ENCODE results near the gene EBF3.

The EBF3 gene

GRCh38 chr10:129887381-129887905, 76.6 kb downstream of the EBF3 start:
- Histone ChIP-seq H3K27ac (ENCODE audit: low read length) (no peak overlapping the region), H3K36me3 (ENCODE audit: control insufficient read depth, insufficient read depth, low read length) (no peaks in the 10 kb centered on the region), H3K4me3 (ENCODE audit: low read length) (no peak overlapping the region), H3K27me3 (ENCODE audit: control insufficient read depth, insufficient read depth, low read length) (no peaks in the 10 kb centered on the region), H3K4me1 (ENCODE audit: control insufficient read depth, insufficient read depth, low read length) (peaks cover 3% of the 10 kb centered on the region; the same call in 1 of the 2 replicates), H3K9me3 (ENCODE audit: control insufficient read depth, insufficient read depth, low read length) (no peaks in the 10 kb centered on the region)
- no peak for DNase-seq (ENCODE audit: low read depth, low spot score)
- no CpG with 5 or more reads among the region's 13 CpGs for WGBS (ENCODE audit: insufficient coverage, insufficient read length)

DNA sequence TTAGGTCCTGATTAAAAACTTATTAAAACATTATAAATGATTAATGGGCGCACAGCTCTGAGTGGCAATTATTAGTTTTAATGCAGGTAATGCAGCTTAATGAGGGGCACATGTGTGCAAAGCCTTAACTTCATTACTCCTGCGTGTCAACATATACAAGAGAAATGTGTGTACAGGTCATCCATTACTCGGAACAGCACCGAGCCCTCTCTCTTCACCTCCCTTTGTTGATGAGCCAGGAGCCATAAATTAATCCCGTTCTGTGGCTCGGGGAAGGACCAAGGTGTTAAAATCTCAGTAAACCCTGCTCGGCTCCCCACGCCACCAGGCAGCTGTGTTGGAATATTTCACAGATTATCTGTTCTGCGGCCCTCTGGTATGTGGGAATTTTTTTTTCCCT, 77.8 kb downstream of the EBF3 start:
- no peak for DNase-seq (ENCODE audit: low read depth, low spot score)
- no peaks in the 10 kb centered on the region for H3K27me3 ChIP-seq (ENCODE audit: control insufficient read depth, insufficient read depth, low read length)
- no peak overlapping the region for H3K27ac ChIP-seq (ENCODE audit: low read length)
- WGBS (ENCODE audit: insufficient coverage, insufficient read length): no CpG with 5 or more reads among the region's 9 CpGs
- H3K4me1 ChIP-seq (ENCODE audit: control insufficient read depth, insufficient read depth, low read length): peaks cover 3% of the 10 kb centered on the region; the same call in 1 of the 2 replicates
- H3K9me3 ChIP-seq (ENCODE audit: control insufficient read depth, insufficient read depth, low read length): no peaks in the 10 kb centered on the region
- no peaks in the 10 kb centered on the region for H3K36me3 ChIP-seq (ENCODE audit: control insufficient read depth, insufficient read depth, low read length)
- H3K4me3 ChIP-seq (ENCODE audit: low read length): no peak overlapping the region

- Histone ChIP-seq H3K36me3 (ENCODE audit: control insufficient read depth, insufficient read depth, low read length) (no peaks in the 10 kb centered on the region), H3K27ac (ENCODE audit: low read length) (no peak overlapping the region), H3K9me3 (ENCODE audit: control insufficient read depth, insufficient read depth, low read length) (no peaks in the 10 kb centered on the region), H3K4me3 (ENCODE audit: low read length) (no peak overlapping the region), H3K27me3 (ENCODE audit: control insufficient read depth, insufficient read depth, low read length) (no peaks in the 10 kb centered on the region), H3K4me1 (ENCODE audit: control insufficient read depth, insufficient read depth, low read length) (peaks cover 3% of the 10 kb centered on the region; the same call in 1 of the 2 replicates)
- no CpG with 5 or more reads among the region's 8 CpGs for WGBS (ENCODE audit: insufficient coverage, insufficient read length)
- no peak for DNase-seq (ENCODE audit: low read depth, low spot score)
Observed at GRCh38 chr10:129885526-129885925, 78.5 kb downstream of the EBF3 start.

GRCh38 chr10:129884398-129885078, 79.5 kb downstream of the EBF3 start:
- Histone ChIP-seq H3K9me3 (ENCODE audit: control insufficient read depth, insufficient read depth, low read length) (no peaks in the 10 kb centered on the region), H3K4me3 (ENCODE audit: low read length) (no peak overlapping the region), H3K4me1 (ENCODE audit: control insufficient read depth, insufficient read depth, low read length) (peaks cover 3% of the 10 kb centered on the region; the same call in 1 of the 2 replicates), H3K27me3 (ENCODE audit: control insufficient read depth, insufficient read depth, low read length) (no peaks in the 10 kb centered on the region), H3K36me3 (ENCODE audit: control insufficient read depth, insufficient read depth, low read length) (no peaks in the 10 kb centered on the region), H3K27ac (ENCODE audit: low read length) (no peak overlapping the region)
- no peak for DNase-seq (ENCODE audit: low read depth, low spot score)
- WGBS (ENCODE audit: insufficient coverage, insufficient read length): no CpG with 5 or more reads among the region's 18 CpGs

DNA sequence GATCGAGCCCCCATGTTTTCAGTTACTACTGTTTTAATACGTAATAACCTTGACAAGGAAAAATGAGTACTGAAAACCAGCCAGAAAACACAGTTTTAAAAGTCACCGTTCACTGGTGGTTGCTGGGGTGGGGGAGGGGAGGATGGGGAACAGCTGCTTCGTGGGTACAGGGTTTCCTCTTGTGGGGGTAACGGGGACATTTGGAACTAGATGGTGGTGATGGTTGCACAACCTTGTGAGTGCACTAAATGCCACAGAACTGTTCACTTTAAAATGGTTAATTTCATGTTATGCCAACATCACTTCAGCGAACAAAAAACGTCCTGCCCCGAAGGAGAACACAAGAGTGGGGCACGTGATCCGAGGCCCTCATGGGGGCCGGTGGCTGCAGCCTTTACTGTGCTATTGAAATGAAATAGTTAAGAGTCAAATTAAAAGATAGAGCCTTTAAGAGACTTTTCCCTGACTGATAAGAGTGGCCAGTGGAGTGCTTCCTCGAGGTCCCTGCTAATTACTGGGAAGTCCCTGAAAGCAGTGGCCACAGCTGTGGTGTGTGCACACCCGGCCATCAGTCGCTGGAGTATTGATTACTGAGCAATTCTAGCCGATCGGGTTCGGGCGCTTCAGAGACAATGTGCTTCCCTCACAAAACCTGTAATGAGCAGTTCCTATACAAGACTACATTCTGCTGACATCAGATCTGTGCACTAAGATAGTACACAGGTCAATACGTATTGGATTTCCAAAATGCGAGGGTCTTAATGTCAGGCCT, 80.3 kb downstream of the EBF3 start:
- no peaks in the 10 kb centered on the region for H3K9me3 ChIP-seq (ENCODE audit: control insufficient read depth, insufficient read depth, low read length)
- H3K27me3 ChIP-seq (ENCODE audit: control insufficient read depth, insufficient read depth, low read length): no peaks in the 10 kb centered on the region
- H3K27ac ChIP-seq (ENCODE audit: low read length): no peak overlapping the region
- H3K4me3 ChIP-seq (ENCODE audit: low read length): no peak overlapping the region
- DNase-seq (ENCODE audit: low read depth, low spot score): no peak
- H3K36me3 ChIP-seq (ENCODE audit: control insufficient read depth, insufficient read depth, low read length): no peaks in the 10 kb centered on the region
- WGBS (ENCODE audit: insufficient coverage, insufficient read length): no CpG with 5 or more reads among the region's 20 CpGs
- H3K4me1 ChIP-seq (ENCODE audit: control insufficient read depth, insufficient read depth, low read length): no peaks in the 10 kb centered on the region

GRCh38 chr10:129883029-129883428, 81.0 kb downstream of the EBF3 start:
- H3K4me3 ChIP-seq (ENCODE audit: low read length): no peak overlapping the region
- no peak overlapping the region for H3K27ac ChIP-seq (ENCODE audit: low read length)
- no peak for DNase-seq (ENCODE audit: low read depth, low spot score)
- WGBS (ENCODE audit: insufficient coverage, insufficient read length): no CpG with 5 or more reads among the region's 11 CpGs
- H3K4me1 ChIP-seq (ENCODE audit: control insufficient read depth, insufficient read depth, low read length): no peaks in the 10 kb centered on the region
- no peaks in the 10 kb centered on the region for H3K36me3 ChIP-seq (ENCODE audit: control insufficient read depth, insufficient read depth, low read length)
- H3K9me3 ChIP-seq (ENCODE audit: control insufficient read depth, insufficient read depth, low read length): no peaks in the 10 kb centered on the region
- no peaks in the 10 kb centered on the region for H3K27me3 ChIP-seq (ENCODE audit: control insufficient read depth, insufficient read depth, low read length)

- DNase-seq (ENCODE audit: low read depth, low spot score): no peak
Observed at GRCh38 chr10:129882291-129883010, 81.6 kb downstream of the EBF3 start.

GRCh38 chr10:129881641-129882040, 82.4 kb downstream of the EBF3 start:
- Histone ChIP-seq H3K36me3 (ENCODE audit: control insufficient read depth, insufficient read depth, low read length) (no peaks in the 10 kb centered on the region), H3K27me3 (ENCODE audit: control insufficient read depth, insufficient read depth, low read length) (no peaks in the 10 kb centered on the region), H3K27ac (ENCODE audit: low read length) (no peak overlapping the region), H3K4me3 (ENCODE audit: low read length) (no peak overlapping the region), H3K4me1 (ENCODE audit: control insufficient read depth, insufficient read depth, low read length) (no peaks in the 10 kb centered on the region), H3K9me3 (ENCODE audit: control insufficient read depth, insufficient read depth, low read length) (no peaks in the 10 kb centered on the region)
- no peak for DNase-seq (ENCODE audit: low read depth, low spot score)
- no CpG with 5 or more reads among the region's 6 CpGs for WGBS (ENCODE audit: insufficient coverage, insufficient read length)

More at GRCh38 chr10:129882291-129883010, 81.6 kb downstream of the EBF3 start:
- WGBS (ENCODE audit: insufficient coverage, insufficient read length): no CpG with 5 or more reads among the region's 9 CpGs
- H3K36me3 ChIP-seq (ENCODE audit: control insufficient read depth, insufficient read depth, low read length): no peaks in the 10 kb centered on the region
- H3K4me3 ChIP-seq (ENCODE audit: low read length): no peak overlapping the region
- H3K27ac ChIP-seq (ENCODE audit: low read length): no peak overlapping the region
- H3K9me3 ChIP-seq (ENCODE audit: control insufficient read depth, insufficient read depth, low read length): no peaks in the 10 kb centered on the region
- H3K27me3 ChIP-seq (ENCODE audit: control insufficient read depth, insufficient read depth, low read length): no peaks in the 10 kb centered on the region
- H3K4me1 ChIP-seq (ENCODE audit: control insufficient read depth, insufficient read depth, low read length): no peaks in the 10 kb centered on the region

GRCh38 chr10:129880191-129880870, 83.7 kb downstream of the EBF3 start:
- H3K27ac ChIP-seq (ENCODE audit: low read length): no peak overlapping the region
- H3K4me3 ChIP-seq (ENCODE audit: low read length): no peak overlapping the region
- no peaks in the 10 kb centered on the region for H3K36me3 ChIP-seq (ENCODE audit: control insufficient read depth, insufficient read depth, low read length)
- H3K4me1 ChIP-seq (ENCODE audit: control insufficient read depth, insufficient read depth, low read length): no peaks in the 10 kb centered on the region
- H3K27me3 ChIP-seq (ENCODE audit: control insufficient read depth, insufficient read depth, low read length): no peaks in the 10 kb centered on the region
- no peak for DNase-seq (ENCODE audit: low read depth, low spot score)
- WGBS (ENCODE audit: insufficient coverage, insufficient read length): no CpG with 5 or more reads among the region's 8 CpGs
- H3K9me3 ChIP-seq (ENCODE audit: control insufficient read depth, insufficient read depth, low read length): no peaks in the 10 kb centered on the region

DNA sequence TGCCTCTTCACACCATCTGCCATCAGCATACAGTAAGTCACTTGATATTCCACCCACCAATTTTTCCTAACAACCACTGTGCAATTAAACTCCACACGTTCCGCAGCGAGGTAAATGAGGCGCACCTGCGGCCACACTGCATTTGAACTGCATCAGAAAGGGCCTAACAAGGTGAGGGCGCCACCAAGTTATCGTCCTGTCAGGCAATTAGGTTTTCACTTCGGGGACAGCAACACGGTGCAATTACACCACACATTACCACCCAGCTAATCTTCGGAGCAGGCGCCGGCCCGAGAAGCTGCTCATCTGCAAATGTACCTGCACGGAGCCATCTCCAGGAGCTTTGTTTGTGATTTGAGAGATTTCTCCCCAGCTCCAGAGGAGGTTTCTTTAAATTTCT, 84.4 kb downstream of the EBF3 start:
- no peak overlapping the region for H3K4me3 ChIP-seq (ENCODE audit: low read length)
- H3K27me3 ChIP-seq (ENCODE audit: control insufficient read depth, insufficient read depth, low read length): no peaks in the 10 kb centered on the region
- no peaks in the 10 kb centered on the region for H3K4me1 ChIP-seq (ENCODE audit: control insufficient read depth, insufficient read depth, low read length)
- no peak for DNase-seq (ENCODE audit: low read depth, low spot score)
- no CpG with 5 or more reads among the region's 14 CpGs for WGBS (ENCODE audit: insufficient coverage, insufficient read length)
- H3K9me3 ChIP-seq (ENCODE audit: control insufficient read depth, insufficient read depth, low read length): no peaks in the 10 kb centered on the region
- no peaks in the 10 kb centered on the region for H3K36me3 ChIP-seq (ENCODE audit: control insufficient read depth, insufficient read depth, low read length)
- H3K27ac ChIP-seq (ENCODE audit: low read length): no peak overlapping the region

All from iPS DF 6.9 (cell line).